ENCODE measurements around the gene GSTP1. TPM values are rescaled to one million over a fixed set of nuclear protein-coding genes. Genes with fewer than 3 reads are reported as not detected.
"Not testable (repeated sequence)": the region's sequence is repeated elsewhere in the genome, so short reads cannot be mapped to it uniquely, and the experiment has no call there.

The GSTP1 gene
- polyA plus RNA-seq, 1 donor from 2014 or later: 214 TPM

- H3K4me1 Mint-ChIP-seq: peaks cover 0 to 3% (median 0%) of the 10 kb centered on the region in 3 donors
These were observed 32.5 kb upstream of the GSTP1 start for GRCh38 chr11:67551127-67551526.

DNA sequence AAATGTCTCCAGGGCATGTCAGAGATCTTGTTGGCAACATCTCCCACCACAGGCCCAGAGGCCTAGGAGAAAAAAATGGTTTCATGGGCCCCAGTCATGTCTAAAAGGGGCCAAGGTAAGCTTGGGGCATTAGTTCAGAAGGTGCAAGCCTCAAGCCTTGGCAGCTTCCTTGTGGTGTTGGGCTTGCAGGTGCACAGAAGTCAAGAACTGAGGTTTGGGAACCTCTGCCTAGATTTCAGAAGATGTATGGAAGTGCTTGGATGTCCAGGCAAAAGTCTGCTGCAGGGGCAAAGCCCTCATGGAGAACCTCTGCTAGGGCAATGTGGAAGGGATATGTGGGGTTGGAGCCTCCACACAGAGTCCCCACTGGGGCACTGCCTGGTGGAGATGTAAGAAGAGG is 31.9 kb upstream of the GSTP1 start:
- H3K9me3 Mint-ChIP-seq: peaks cover 7 to 21% (median 13%) of the 10 kb centered on the region in 3 donors
- H3K27ac Mint-ChIP-seq, H3K4me3 Mint-ChIP-seq: not testable (repeated sequence)

More at GRCh38 chr11:67551127-67551526, 32.5 kb upstream of the GSTP1 start:
- Mint-ChIP-seq H3K27ac (no peak overlapping the region), H3K9me3 (peaks cover 7 to 21% (median 13%) of the 10 kb centered on the region in 3 donors), H3K4me3 (peak overlapping the region in 1 of 4 donors; percentile 22), H3K27me3 (peaks cover 2% of the 10 kb centered on the region), H3K36me3 (peaks cover 3% of the 10 kb centered on the region)

GRCh38 chr11:67556244-67556643 is 27.4 kb upstream of the GSTP1 start:
- H3K27ac Mint-ChIP-seq: no peak overlapping the region
- peaks cover 8 to 12% (median 9%) of the 10 kb centered on the region in 3 donors for H3K4me1 Mint-ChIP-seq

More for the DNA sequence above, 31.9 kb upstream of the GSTP1 start:
- H3K36me3 Mint-ChIP-seq, H3K27me3 Mint-ChIP-seq, H3K4me1 Mint-ChIP-seq: not testable (repeated sequence)

DNA sequence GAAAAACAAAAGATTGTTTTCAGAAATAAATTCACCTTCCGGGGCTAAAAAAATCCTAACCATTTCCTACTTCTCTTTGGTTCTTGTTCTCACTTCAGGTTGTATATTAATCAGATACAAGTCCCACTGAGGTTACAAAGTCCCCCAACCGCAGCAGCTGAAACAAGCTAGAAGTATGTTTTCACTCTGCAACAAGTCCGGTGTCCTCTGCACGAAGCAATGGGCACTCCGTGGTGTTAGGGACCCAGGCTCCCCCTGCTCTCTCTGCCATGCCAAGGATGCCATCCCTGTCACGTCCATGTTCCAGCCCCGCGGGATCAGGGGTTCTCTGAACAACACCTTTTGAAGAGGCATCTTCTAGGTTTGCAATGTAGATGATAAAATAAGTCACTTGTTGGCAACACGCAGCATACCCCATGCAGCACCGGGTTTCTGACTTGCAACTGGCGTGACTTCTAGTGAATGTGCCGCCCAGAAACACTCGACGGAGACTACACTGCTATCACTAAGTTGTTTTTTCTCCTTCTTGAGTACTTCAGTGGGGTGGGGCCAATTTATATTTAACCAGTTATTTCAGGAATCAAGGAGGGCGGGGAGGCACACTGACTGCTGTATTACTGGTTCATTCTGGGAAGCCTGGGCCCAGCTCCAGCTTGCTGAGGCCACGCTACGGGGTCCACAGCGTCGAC is 25.4 kb upstream of the GSTP1 start:
- Mint-ChIP-seq H3K27ac (no peak overlapping the region), H3K27me3 (peaks cover 8% of the 10 kb centered on the region), H3K4me1 (peaks cover 12 to 23% (median 21%) of the 10 kb centered on the region in 3 donors), H3K9me3 (no peaks in the 10 kb centered on the region), H3K4me3 (peak overlapping the region in 3 of 4 donors; percentile 12 to 85 (median 73)), H3K36me3 (peaks cover 1% of the 10 kb centered on the region)

More at GRCh38 chr11:67556244-67556643, 27.4 kb upstream of the GSTP1 start:
- no peak overlapping the region for H3K4me3 Mint-ChIP-seq
- peaks cover 8% of the 10 kb centered on the region for H3K27me3 Mint-ChIP-seq
- H3K36me3 Mint-ChIP-seq: no peaks in the 10 kb centered on the region
- H3K9me3 Mint-ChIP-seq: peaks cover 2 to 16% (median 9%) of the 10 kb centered on the region in 3 donors

- no peak overlapping the region for H3K27ac Mint-ChIP-seq
- H3K27me3 Mint-ChIP-seq: peaks cover 10% of the 10 kb centered on the region
- H3K4me3 Mint-ChIP-seq: peak overlapping the region in 3 of 4 donors; percentile 53 to 76 (median 68)
- peaks cover 12 to 25% (median 24%) of the 10 kb centered on the region in 3 donors for H3K4me1 Mint-ChIP-seq
- peaks cover 3% of the 10 kb centered on the region for H3K36me3 Mint-ChIP-seq
- H3K9me3 Mint-ChIP-seq: no peaks in the 10 kb centered on the region
These were observed 21.5 kb upstream of the GSTP1 start for GRCh38 chr11:67561971-67562619.

- Mint-ChIP-seq H3K36me3 (peaks cover 3% of the 10 kb centered on the region), H3K27ac (no peak overlapping the region), H3K4me3 (peak overlapping the region in 1 of 4 donors; percentile 77)
These were observed 20.5 kb upstream of the GSTP1 start for GRCh38 chr11:67562963-67563704.

GRCh38 chr11:67563705-67564114 is 19.9 kb upstream of the GSTP1 start:
- not testable (repeated sequence) for H3K27me3 Mint-ChIP-seq, H3K9me3 Mint-ChIP-seq, H3K4me3 Mint-ChIP-seq, H3K27ac Mint-ChIP-seq, H3K36me3 Mint-ChIP-seq
- peaks cover 6 to 14% (median 14%) of the 10 kb centered on the region in 3 donors for H3K4me1 Mint-ChIP-seq

More at GRCh38 chr11:67562963-67563704, 20.5 kb upstream of the GSTP1 start:
- peaks cover 10 to 20% (median 20%) of the 10 kb centered on the region in 3 donors for H3K4me1 Mint-ChIP-seq
- H3K9me3 Mint-ChIP-seq: no peaks in the 10 kb centered on the region
- H3K27me3 Mint-ChIP-seq: peaks cover 5% of the 10 kb centered on the region

DNA sequence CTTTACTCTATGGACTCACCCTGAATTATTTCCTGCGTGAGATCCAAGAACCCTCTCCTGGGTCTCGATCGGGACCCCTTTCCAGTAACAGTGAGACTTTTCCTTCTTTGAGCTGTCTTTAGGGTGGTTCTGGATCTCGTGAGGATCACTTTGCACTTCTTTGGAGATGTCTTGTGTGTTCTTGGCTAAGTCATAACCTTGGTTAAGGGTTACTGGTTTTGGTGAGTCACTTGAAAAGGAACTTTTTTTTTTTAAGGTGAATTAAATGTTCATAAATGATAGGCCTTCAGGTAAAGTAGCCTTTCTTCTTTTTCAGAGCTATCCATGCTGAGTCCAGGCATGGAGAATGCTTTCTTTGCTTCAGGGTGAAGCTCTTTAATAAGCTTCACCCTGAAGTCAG is 19.4 kb upstream of the GSTP1 start:
- H3K9me3 Mint-ChIP-seq: no peaks in the 10 kb centered on the region
- peak overlapping the region in 1 of 4 donors; percentile 18 for H3K4me3 Mint-ChIP-seq
- H3K4me1 Mint-ChIP-seq: peaks cover 6 to 14% (median 12%) of the 10 kb centered on the region in 3 donors
- no peak overlapping the region for H3K27ac Mint-ChIP-seq
- peaks cover 1% of the 10 kb centered on the region for H3K27me3 Mint-ChIP-seq
- peaks cover 3% of the 10 kb centered on the region for H3K36me3 Mint-ChIP-seq

GRCh38 chr11:67571443-67571842 is 12.2 kb upstream of the GSTP1 start:
- Mint-ChIP-seq H3K27ac (no peak overlapping the region), H3K4me1 (peaks cover 0 to 9% (median 3%) of the 10 kb centered on the region in 3 donors), H3K9me3 (no peaks in the 10 kb centered on the region), H3K4me3 (no peak overlapping the region), H3K27me3 (peaks cover 11% of the 10 kb centered on the region), H3K36me3 (peaks cover 1% of the 10 kb centered on the region)

- H3K36me3 Mint-ChIP-seq: peaks cover 1% of the 10 kb centered on the region
- H3K4me1 Mint-ChIP-seq: peaks cover 0 to 9% (median 3%) of the 10 kb centered on the region in 3 donors
These were observed 11.3 kb upstream of the GSTP1 start for GRCh38 chr11:67572305-67572704.

DNA sequence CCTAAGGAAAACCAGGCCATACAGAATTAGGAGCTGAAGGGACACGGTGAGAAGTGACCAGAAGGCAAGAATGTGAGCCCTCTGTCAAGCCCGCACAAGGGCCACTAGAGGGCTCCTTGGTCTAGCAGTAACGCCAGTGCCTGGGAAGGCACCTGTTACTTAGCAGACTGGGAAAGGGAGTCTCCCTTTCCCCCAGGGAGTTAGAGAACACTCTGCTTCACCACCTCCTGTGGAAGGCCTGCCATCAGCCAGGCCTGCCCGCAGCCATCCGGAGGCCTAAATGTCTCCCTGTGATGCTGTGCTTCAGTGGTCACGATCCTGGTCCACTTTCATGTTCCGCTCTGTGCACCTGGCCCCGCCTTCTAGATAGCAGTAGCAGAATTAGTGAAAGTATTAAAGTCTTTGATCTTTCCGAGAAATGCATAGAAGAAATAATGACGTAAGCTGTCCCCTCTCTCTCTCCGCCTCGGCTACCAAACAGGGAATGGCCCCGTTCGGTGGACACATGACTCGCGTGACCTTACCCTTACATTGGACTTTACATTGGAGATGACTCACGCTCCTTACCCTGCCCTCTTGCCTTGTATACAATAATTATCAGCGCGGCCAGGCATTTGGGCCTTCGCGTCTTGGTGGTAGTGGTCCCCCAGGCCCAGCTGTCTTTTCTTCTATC is 10.7 kb upstream of the GSTP1 start:
- Mint-ChIP-seq H3K27ac (peak overlapping the region in 1 of 3 donors; percentile 12), H3K27me3 (peaks cover 17% of the 10 kb centered on the region), H3K4me1 (peaks cover 0 to 9% (median 3%) of the 10 kb centered on the region in 3 donors), H3K4me3 (peak overlapping the region in 2 of 4 donors; percentile 6 to 61), H3K36me3 (peaks cover 1% of the 10 kb centered on the region), H3K9me3 (no peaks in the 10 kb centered on the region)

More at GRCh38 chr11:67572305-67572704, 11.3 kb upstream of the GSTP1 start:
- H3K27ac Mint-ChIP-seq: no peak overlapping the region
- H3K4me3 Mint-ChIP-seq: no peak overlapping the region
- peaks cover 14% of the 10 kb centered on the region for H3K27me3 Mint-ChIP-seq
- H3K9me3 Mint-ChIP-seq: no peaks in the 10 kb centered on the region

- Mint-ChIP-seq H3K36me3 (peaks cover 1% of the 10 kb centered on the region), H3K27ac (no peak overlapping the region), H3K27me3 (peaks cover 24% of the 10 kb centered on the region), H3K4me1 (peaks cover 7 to 20% (median 13%) of the 10 kb centered on the region in 3 donors), H3K4me3 (no peak overlapping the region), H3K9me3 (no peaks in the 10 kb centered on the region)
These were observed 8.7 kb upstream of the GSTP1 start for GRCh38 chr11:67574938-67575337.

- Mint-ChIP-seq H3K9me3 (no peaks in the 10 kb centered on the region), H3K36me3 (peaks cover 1% of the 10 kb centered on the region), H3K27me3 (peaks cover 24% of the 10 kb centered on the region), H3K27ac (no peak overlapping the region), H3K4me1 (peaks cover 10 to 20% (median 14%) of the 10 kb centered on the region in 3 donors), H3K4me3 (peak overlapping the region in 1 of 4 donors; percentile 58)
These were observed 6.7 kb upstream of the GSTP1 start for GRCh38 chr11:67576735-67577475.

DNA sequence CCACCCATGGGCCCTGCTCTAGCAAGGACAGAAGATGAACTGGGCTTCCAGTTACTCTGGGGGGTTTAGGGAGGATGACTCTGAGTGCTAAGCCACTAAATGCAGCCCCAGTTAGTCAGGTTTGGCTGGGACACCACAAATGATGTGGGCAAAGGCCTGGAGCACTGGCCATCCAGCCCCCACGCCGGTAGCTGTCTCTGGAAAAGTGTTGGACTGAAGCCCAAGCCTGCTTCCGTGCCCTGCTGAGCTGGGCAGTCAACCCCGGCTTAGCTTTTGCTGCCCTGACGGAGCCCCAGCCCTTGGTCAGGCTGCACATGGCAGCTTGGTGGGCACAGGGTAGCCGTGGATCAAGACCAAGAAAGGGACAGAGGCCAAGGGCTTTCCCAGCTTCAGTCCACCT is 5.7 kb upstream of the GSTP1 start:
- Mint-ChIP-seq H3K27me3 (peaks cover 23% of the 10 kb centered on the region), H3K27ac (no peak overlapping the region)

More for the DNA sequence above, 5.7 kb upstream of the GSTP1 start:
- H3K4me3 Mint-ChIP-seq: no peak overlapping the region
- no peaks in the 10 kb centered on the region for H3K9me3 Mint-ChIP-seq
- H3K4me1 Mint-ChIP-seq: peaks cover 16 to 26% (median 18%) of the 10 kb centered on the region in 3 donors
- peaks cover 1% of the 10 kb centered on the region for H3K36me3 Mint-ChIP-seq
